SU-DHL-6 (cell line): ENCODE data around the gene POLR3H.

Source experiments
- CTCF ChIP-seq: fragments of 200-600 bp; sonication (generic); IDR thresholded peaks from one replicate; pipeline ENCODE4 v1.5.1; 2017; ENCODE audit warnings: antibody characterized with exemption, mild to moderate bottlenecking, low read length, moderate library complexity; ENCODE audit not compliant: insufficient read depth, poor library complexity, severe bottlenecking
- EZH2phosphoT487 ChIP-seq: fragments of 200-600 bp; sonication (generic), shearing (Covaris generic); conservative IDR thresholded peaks from 2 replicates; pipeline ENCODE4 v1.6.1; 2018; ENCODE audit warnings: mild to moderate bottlenecking, antibody characterized with exemption, low read length, moderate library complexity, mixed read lengths

GRCh38 chr22:41528132-41528766 lies 16.0 kb downstream of the POLR3H start:
- TF ChIP-seq CTCF (no peak), EZH2phosphoT487 (no peak)
